Testis (tissue), 2 donors: ENCODE data around the gene PTPA.

Experiments
- POLR2A ChIP-seq: fragments of 450-650 bp; IDR thresholded peaks from one replicate; pipeline ENCODE4 v1.6.1; 2017; ENCODE audit warnings: antibody characterized with exemption, mild to moderate bottlenecking, moderate library complexity
- TF ChIP-seq, protein P1 (sequence below), 3 experiments: fragments of 450-650 bp in 2 of 3; fragments of 200-600 bp in 1 of 3; sonication (generic) in 1 of 3; IDR thresholded peaks; one replicate each; pipeline ENCODE4 v1.5.1; 2016 to 2019; ENCODE audit warnings: antibody characterized with exemption in 3 of 3, mild to moderate bottlenecking in 2 of 3, moderate library complexity in 1 of 3

DNA sequence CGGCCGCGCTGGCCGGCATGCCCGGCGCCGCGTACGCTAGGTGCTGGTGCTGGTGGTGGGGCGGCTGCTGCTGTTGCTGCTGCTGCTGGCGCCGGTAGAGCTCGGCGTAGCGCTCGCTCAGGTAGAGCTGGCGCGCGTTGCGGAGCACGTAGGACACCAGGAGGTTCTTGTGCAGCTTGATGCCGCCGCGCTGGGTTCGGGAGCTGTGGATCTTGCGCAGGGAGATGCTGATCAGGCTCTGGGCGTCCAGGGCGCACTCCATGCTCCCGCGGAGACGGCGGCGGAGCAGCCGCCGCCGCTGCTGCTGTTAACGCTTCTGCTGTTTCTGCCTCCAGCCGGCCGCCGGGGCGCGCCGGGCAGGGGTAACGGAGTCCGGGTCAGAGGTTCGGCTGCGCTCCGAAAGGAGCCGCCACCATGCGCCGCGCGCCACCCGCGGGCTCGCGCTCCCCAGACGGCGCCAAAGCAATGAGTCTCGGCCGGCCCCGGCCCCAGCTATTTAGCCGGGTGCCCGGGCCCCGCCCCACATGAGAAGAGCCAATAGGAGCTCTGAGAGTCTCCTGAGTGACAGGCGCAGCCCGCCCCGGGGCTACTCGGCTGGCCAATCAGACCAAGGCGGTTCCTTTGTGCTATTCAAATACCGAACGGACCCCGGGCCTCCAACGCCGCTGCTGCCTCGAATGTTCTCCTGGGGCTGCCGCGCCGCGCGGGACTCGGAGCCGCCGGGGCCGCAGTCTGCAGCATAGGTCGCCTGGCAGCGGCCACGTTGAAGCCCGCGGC lies 66.8 kb downstream of the PTPA start, which contains the start of gene IER5L:
- TF ChIP-seq, protein P1, sequence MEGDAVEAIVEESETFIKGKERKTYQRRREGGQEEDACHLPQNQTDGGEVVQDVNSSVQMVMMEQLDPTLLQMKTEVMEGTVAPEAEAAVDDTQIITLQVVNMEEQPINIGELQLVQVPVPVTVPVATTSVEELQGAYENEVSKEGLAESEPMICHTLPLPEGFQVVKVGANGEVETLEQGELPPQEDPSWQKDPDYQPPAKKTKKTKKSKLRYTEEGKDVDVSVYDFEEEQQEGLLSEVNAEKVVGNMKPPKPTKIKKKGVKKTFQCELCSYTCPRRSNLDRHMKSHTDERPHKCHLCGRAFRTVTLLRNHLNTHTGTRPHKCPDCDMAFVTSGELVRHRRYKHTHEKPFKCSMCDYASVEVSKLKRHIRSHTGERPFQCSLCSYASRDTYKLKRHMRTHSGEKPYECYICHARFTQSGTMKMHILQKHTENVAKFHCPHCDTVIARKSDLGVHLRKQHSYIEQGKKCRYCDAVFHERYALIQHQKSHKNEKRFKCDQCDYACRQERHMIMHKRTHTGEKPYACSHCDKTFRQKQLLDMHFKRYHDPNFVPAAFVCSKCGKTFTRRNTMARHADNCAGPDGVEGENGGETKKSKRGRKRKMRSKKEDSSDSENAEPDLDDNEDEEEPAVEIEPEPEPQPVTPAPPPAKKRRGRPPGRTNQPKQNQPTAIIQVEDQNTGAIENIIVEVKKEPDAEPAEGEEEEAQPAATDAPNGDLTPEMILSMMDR (IDR thresholded peaks at IDR 0.05): no peak
- peak; percentile 89 for TF ChIP-seq POLR2A
